IPS-18a (cell line): ENCODE data around the gene C10orf143.

Experiments
- H3K27ac ChIP-seq: one replicate; pipeline ENCODE4 v1.5.1; 2013; ENCODE audit warnings: low read length
- H3K27me3 ChIP-seq: one replicate; pipeline ENCODE4 v1.6.1; 2013; ENCODE audit warnings: mild to moderate bottlenecking, low read length; ENCODE audit not compliant: control insufficient read depth, insufficient read depth
- H3K36me3 ChIP-seq: one replicate; pipeline ENCODE4 v1.6.1; 2013; ENCODE audit warnings: low read depth, low read length; ENCODE audit not compliant: control insufficient read depth
- H3K4me1 ChIP-seq: one replicate; pipeline ENCODE4 v1.6.1; 2013; ENCODE audit warnings: low read depth, low read length; ENCODE audit not compliant: control insufficient read depth
- H3K4me3 ChIP-seq: one replicate; pipeline ENCODE4 v1.5.1; 2013; ENCODE audit warnings: low read length
- H3K9ac ChIP-seq: one replicate; pipeline ENCODE4 v1.6.1; 2013; ENCODE audit warnings: mild to moderate bottlenecking, low read length, moderate library complexity
- H3K9me3 ChIP-seq: one replicate; pipeline ENCODE4 v1.6.1; 2013; ENCODE audit warnings: low read depth, low read length; ENCODE audit not compliant: control insufficient read depth

Gene C10orf143

GRCh38 chr10:130042381-130042780 is 68.2 kb downstream of the C10orf143 start:
- no peak overlapping the region for H3K4me3 ChIP-seq
- no peak overlapping the region for H3K9ac ChIP-seq
- no peaks in the 10 kb centered on the region for H3K9me3 ChIP-seq
- H3K4me1 ChIP-seq, result no peaks in the 10 kb centered on the region
- H3K27me3 ChIP-seq, result peaks cover 4% of the 10 kb centered on the region
- no peaks in the 10 kb centered on the region for H3K36me3 ChIP-seq
- no peak overlapping the region for H3K27ac ChIP-seq

- Histone ChIP-seq H3K27ac (no peak overlapping the region), H3K27me3 (peaks cover 4% of the 10 kb centered on the region), H3K9me3 (no peaks in the 10 kb centered on the region), H3K9ac (no peak overlapping the region), H3K4me1 (no peaks in the 10 kb centered on the region), H3K36me3 (no peaks in the 10 kb centered on the region), H3K4me3 (no peak overlapping the region)
These were observed 68.9 kb downstream of the C10orf143 start for GRCh38 chr10:130041451-130042371.

DNA sequence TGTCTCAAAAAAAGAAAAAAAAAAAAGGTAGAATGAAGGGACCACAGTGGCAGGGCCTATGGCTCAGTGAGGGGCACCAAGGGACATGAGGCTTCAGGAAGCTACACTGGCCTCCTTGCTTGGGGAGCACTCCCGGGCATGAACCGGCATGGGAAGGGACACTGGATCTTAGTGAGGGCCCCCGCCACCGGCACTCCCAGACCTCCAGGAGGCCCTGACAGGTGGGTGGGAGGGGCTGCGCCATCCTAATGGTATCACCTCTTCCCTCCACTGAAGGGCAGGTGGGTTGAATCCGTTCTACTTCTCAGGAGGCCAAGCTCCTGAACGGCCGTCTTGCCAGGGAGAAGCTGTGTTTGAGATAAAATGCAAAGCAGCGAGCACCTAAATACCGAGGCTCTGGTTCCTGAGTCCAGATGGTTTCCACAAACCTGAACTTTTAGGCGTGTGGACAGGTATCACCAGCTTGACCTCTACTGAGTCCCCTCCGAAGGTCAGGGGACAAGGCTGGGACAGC is 69.8 kb downstream of the C10orf143 start:
- peaks cover 4% of the 10 kb centered on the region for H3K27me3 ChIP-seq
- H3K4me1 ChIP-seq, result no peaks in the 10 kb centered on the region
- H3K36me3 ChIP-seq, result no peaks in the 10 kb centered on the region
- H3K4me3 ChIP-seq, result no peak overlapping the region
- H3K27ac ChIP-seq, result no peak overlapping the region
- H3K9me3 ChIP-seq, result no peaks in the 10 kb centered on the region
- no peak overlapping the region for H3K9ac ChIP-seq

- H3K9ac ChIP-seq, result no peak overlapping the region
- no peaks in the 10 kb centered on the region for H3K9me3 ChIP-seq
- H3K27me3 ChIP-seq, result peaks cover 4% of the 10 kb centered on the region
- no peak overlapping the region for H3K27ac ChIP-seq
- H3K4me3 ChIP-seq, result no peak overlapping the region
- no peaks in the 10 kb centered on the region for H3K4me1 ChIP-seq
- no peaks in the 10 kb centered on the region for H3K36me3 ChIP-seq
These were observed 70.3 kb downstream of the C10orf143 start for GRCh38 chr10:130040351-130040750.

GRCh38 chr10:130039141-130039540 is 71.5 kb downstream of the C10orf143 start:
- Histone ChIP-seq H3K9me3 (no peaks in the 10 kb centered on the region), H3K36me3 (no peaks in the 10 kb centered on the region), H3K4me1 (no peaks in the 10 kb centered on the region), H3K27me3 (no peaks in the 10 kb centered on the region), H3K9ac (no peak overlapping the region), H3K4me3 (no peak overlapping the region), H3K27ac (no peak overlapping the region)

DNA sequence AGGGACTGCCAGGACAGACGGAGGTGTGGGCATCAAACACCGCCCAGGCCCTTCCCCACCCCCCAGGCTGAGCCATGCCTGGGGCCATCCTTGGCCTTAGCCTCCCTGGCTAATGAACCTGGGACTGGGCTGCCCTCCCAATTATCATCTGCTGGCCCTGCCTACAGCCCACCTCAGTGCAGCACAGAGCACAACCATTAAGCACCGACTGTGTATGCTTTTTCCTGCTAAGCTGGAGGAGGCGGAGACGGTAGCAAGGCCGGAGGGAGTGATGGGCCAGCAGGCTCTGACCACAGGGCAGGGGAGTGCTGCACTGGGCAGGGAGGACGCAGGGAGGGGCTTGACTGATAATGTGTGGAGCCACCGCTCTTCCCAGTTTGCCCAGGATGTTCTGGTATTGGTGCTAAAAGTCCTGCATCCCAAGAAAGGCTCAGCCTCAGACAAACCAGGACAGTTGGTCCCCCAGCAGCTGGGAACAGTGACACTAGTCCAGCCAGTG is 72.0 kb downstream of the C10orf143 start:
- no peak overlapping the region for H3K4me3 ChIP-seq
- no peak overlapping the region for H3K27ac ChIP-seq
- H3K4me1 ChIP-seq, result no peaks in the 10 kb centered on the region
- no peaks in the 10 kb centered on the region for H3K36me3 ChIP-seq
- no peaks in the 10 kb centered on the region for H3K9me3 ChIP-seq
- no peak overlapping the region for H3K9ac ChIP-seq
- no peaks in the 10 kb centered on the region for H3K27me3 ChIP-seq

DNA sequence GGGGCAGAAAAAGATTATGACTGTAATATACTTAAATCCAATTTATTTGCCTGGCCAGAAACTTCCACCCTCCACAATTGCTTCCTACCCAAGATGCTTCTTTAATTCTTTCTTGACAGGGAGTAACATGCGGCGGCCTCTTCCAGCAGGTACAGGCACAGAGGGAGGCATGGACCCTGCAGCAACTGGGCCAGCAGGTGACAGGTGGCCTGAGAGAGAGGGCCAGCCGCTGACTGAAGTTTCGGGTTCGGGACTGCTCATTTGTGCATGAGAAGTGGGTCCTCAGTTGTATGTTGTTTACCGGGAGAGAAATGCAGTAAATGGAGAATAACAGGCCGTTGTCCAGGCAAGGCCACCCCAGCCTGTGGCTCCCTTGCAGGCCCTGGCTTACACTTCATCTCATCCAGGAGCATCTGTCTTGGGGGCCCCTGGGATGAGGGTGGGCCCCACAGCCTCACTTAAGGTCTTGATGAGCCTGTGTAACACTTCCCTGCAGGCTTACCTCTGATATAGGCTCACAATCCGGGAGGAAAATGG is 72.5 kb downstream of the C10orf143 start:
- no peak overlapping the region for H3K9ac ChIP-seq
- no peaks in the 10 kb centered on the region for H3K27me3 ChIP-seq
- H3K4me1 ChIP-seq, result no peaks in the 10 kb centered on the region
- H3K27ac ChIP-seq, result no peak overlapping the region
- no peaks in the 10 kb centered on the region for H3K36me3 ChIP-seq
- no peak overlapping the region for H3K4me3 ChIP-seq
- H3K9me3 ChIP-seq, result no peaks in the 10 kb centered on the region

DNA sequence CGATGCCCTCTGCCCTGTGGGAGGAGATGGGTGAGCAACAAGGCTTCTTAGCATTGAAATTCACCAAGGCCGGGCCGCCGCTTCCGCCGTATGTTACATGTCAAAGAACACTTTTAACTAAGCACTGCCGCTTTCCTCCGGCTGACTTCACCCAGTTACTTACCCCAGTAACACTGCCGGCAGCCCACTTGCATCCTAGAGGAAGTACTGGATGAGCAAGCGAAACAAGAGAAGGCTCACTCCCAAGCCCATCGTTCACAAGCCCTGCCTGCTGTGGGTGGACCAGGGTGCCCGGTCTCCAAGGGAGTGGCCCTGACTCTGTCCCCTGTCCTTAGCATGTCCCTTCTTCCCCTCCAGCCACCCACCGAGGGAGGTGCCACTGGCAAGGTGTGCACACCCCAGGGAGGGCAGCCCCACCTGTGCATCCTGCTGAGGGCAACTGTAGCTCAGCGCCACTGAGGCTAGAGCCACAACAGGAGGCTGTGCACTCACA is 73.4 kb downstream of the C10orf143 start:
- Histone ChIP-seq H3K36me3 (no peaks in the 10 kb centered on the region), H3K4me1 (no peaks in the 10 kb centered on the region), H3K9ac (no peak overlapping the region), H3K9me3 (no peaks in the 10 kb centered on the region), H3K4me3 (no peak overlapping the region), H3K27me3 (no peaks in the 10 kb centered on the region), H3K27ac (no peak overlapping the region)

DNA sequence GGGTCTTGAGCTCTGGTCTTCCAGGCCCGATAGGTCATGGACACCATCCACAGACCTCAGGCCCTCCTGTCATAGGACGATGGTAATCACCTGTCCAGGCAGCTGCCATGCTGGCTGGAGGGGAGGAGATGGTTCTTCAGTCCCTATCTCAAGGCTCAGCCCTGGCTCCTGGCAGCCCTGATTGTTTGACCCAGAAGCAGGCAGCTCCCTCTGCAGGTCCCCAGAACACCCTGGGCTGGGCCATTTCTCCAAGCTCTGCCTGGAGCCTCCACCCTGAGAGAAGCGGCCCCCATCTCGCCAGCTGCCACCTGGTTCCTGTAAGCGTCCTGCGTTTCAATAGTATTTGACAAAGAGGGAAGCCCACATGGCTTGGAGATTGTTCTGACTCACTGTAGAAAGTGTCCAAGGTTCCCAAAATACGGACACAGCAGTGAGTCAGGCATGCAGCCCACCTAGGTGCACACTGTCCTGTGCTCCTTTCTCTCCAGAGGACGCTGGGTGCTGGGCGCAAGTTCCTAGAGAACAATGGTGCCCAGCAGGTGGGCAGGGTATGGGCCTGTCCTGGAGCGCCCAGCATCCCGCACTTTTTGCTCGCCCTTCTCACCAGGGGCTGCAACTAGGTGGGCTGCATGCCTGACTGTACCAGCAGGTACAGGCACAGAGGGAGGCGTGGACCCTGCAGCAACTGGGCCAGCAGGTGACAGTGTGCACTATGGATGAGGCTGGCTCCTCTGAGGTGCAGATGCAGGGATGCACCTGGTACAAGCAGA is 74.1 kb downstream of the C10orf143 start:
- H3K27ac ChIP-seq, result no peak overlapping the region

GRCh38 chr10:130029209-130029608 is 81.4 kb downstream of the C10orf143 start:
- Histone ChIP-seq H3K36me3 (no peaks in the 10 kb centered on the region), H3K9ac (no peak overlapping the region), H3K9me3 (no peaks in the 10 kb centered on the region)

More for the DNA sequence above, 74.1 kb downstream of the C10orf143 start:
- H3K27me3 ChIP-seq, result no peaks in the 10 kb centered on the region
- no peak overlapping the region for H3K9ac ChIP-seq
- H3K4me1 ChIP-seq, result no peaks in the 10 kb centered on the region
- H3K36me3 ChIP-seq, result no peaks in the 10 kb centered on the region
- no peaks in the 10 kb centered on the region for H3K9me3 ChIP-seq
- H3K4me3 ChIP-seq, result no peak overlapping the region

GRCh38 chr10:130028465-130028819 is 82.2 kb downstream of the C10orf143 start:
- no peak overlapping the region for H3K9ac ChIP-seq
- H3K4me1 ChIP-seq, result no peaks in the 10 kb centered on the region
- no peak overlapping the region for H3K4me3 ChIP-seq
- no peaks in the 10 kb centered on the region for H3K27me3 ChIP-seq
- no peak overlapping the region for H3K27ac ChIP-seq
- no peaks in the 10 kb centered on the region for H3K9me3 ChIP-seq
- no peaks in the 10 kb centered on the region for H3K36me3 ChIP-seq

More at GRCh38 chr10:130029209-130029608, 81.4 kb downstream of the C10orf143 start:
- Histone ChIP-seq H3K27ac (no peak overlapping the region), H3K4me1 (no peaks in the 10 kb centered on the region), H3K27me3 (no peaks in the 10 kb centered on the region), H3K4me3 (no peak overlapping the region)
